Measurements from ENCODE around the gene PDZD8.

Gene PDZD8

GRCh38 chr10:117259279-117259678 lies 116.0 kb downstream of the PDZD8 start:
- no peaks in the 10 kb centered on the region for H3K36me3 ChIP-seq (replicated peaks; ENCODE audit: low read depth, low read length)
- H3K27ac ChIP-seq (ENCODE audit: low read length), result no peak overlapping the region
- H3K9ac ChIP-seq (ENCODE audit: low read length), result no peak overlapping the region
- H3K4me2 ChIP-seq (ENCODE audit: low read length), result no peak overlapping the region
- no peaks in the 10 kb centered on the region for H4K20me1 ChIP-seq (ENCODE audit: insufficient read depth, low read length)
- H3K27me3 ChIP-seq (ENCODE audit: low read depth, low read length), result no peaks in the 10 kb centered on the region; the same call in 1 of the 2 replicates
- H3K9me3 ChIP-seq (ENCODE audit: insufficient read depth, low read length), result no peaks in the 10 kb centered on the region
- H3K4me3 ChIP-seq (ENCODE audit: low read length), result no peak overlapping the region
- no peak overlapping the region for H2AFZ ChIP-seq (ENCODE audit: low read depth, low read length)
- H3K79me2 ChIP-seq (ENCODE audit: low read length), result no peaks in the 10 kb centered on the region
- no peak for TF ChIP-seq CTCF (IDR thresholded peaks at IDR 0.05; ENCODE audit: low read depth, low read length)
- TF ChIP-seq EZH2phosphoT487 (IDR thresholded peaks at IDR 0.05; ENCODE audit: low read depth), result no peak
- no peaks in the 10 kb centered on the region for H3K4me1 ChIP-seq (ENCODE audit: low read length)

- Histone ChIP-seq H3K27me3 (ENCODE audit: low read depth, low read length) (no peaks in the 10 kb centered on the region; the same call in 1 of the 2 replicates), H3K4me1 (ENCODE audit: low read length) (no peaks in the 10 kb centered on the region), H3K4me2 (ENCODE audit: low read length) (no peak overlapping the region), H3K9ac (ENCODE audit: low read length) (no peak overlapping the region), H3K36me3 (replicated peaks; ENCODE audit: low read depth, low read length) (no peaks in the 10 kb centered on the region), H3K4me3 (ENCODE audit: low read length) (no peak overlapping the region), H3K79me2 (ENCODE audit: low read length) (no peaks in the 10 kb centered on the region), H2AFZ (ENCODE audit: low read depth, low read length) (no peak overlapping the region), H4K20me1 (ENCODE audit: insufficient read depth, low read length) (no peaks in the 10 kb centered on the region), H3K27ac (ENCODE audit: low read length) (no peak overlapping the region), H3K9me3 (ENCODE audit: insufficient read depth, low read length) (no peaks in the 10 kb centered on the region)
- no peak for TF ChIP-seq EZH2phosphoT487 (IDR thresholded peaks at IDR 0.05; ENCODE audit: low read depth)
- TF ChIP-seq CTCF (IDR thresholded peaks at IDR 0.05; ENCODE audit: low read depth, low read length), result no peak
Measured at GRCh38 chr10:117257721-117258120, 117.5 kb downstream of the PDZD8 start.

GRCh38 chr10:117256910-117257309 lies 118.3 kb downstream of the PDZD8 start:
- Histone ChIP-seq H3K79me2 (ENCODE audit: low read length) (no peaks in the 10 kb centered on the region), H3K27ac (ENCODE audit: low read length) (no peak overlapping the region), H3K27me3 (ENCODE audit: low read depth, low read length) (no peaks in the 10 kb centered on the region; the same call in 1 of the 2 replicates), H3K4me1 (ENCODE audit: low read length) (no peaks in the 10 kb centered on the region), H4K20me1 (ENCODE audit: insufficient read depth, low read length) (no peaks in the 10 kb centered on the region), H2AFZ (ENCODE audit: low read depth, low read length) (no peak overlapping the region), H3K4me3 (ENCODE audit: low read length) (no peak overlapping the region), H3K9ac (ENCODE audit: low read length) (no peak overlapping the region), H3K36me3 (replicated peaks; ENCODE audit: low read depth, low read length) (no peaks in the 10 kb centered on the region), H3K4me2 (ENCODE audit: low read length) (no peak overlapping the region), H3K9me3 (ENCODE audit: insufficient read depth, low read length) (no peaks in the 10 kb centered on the region)
- TF ChIP-seq CTCF (IDR thresholded peaks at IDR 0.05; ENCODE audit: low read depth, low read length) (no peak), EZH2phosphoT487 (IDR thresholded peaks at IDR 0.05; ENCODE audit: low read depth) (no peak)

GRCh38 chr10:117255835-117256460 lies 119.3 kb downstream of the PDZD8 start:
- Histone ChIP-seq H3K27me3 (ENCODE audit: low read depth, low read length) (no peaks in the 10 kb centered on the region; the same call in 1 of the 2 replicates), H4K20me1 (ENCODE audit: insufficient read depth, low read length) (no peaks in the 10 kb centered on the region), H3K4me1 (ENCODE audit: low read length) (no peaks in the 10 kb centered on the region), H3K79me2 (ENCODE audit: low read length) (no peaks in the 10 kb centered on the region), H3K4me3 (ENCODE audit: low read length) (no peak overlapping the region), H3K27ac (ENCODE audit: low read length) (no peak overlapping the region), H2AFZ (ENCODE audit: low read depth, low read length) (no peak overlapping the region), H3K4me2 (ENCODE audit: low read length) (no peak overlapping the region), H3K9ac (ENCODE audit: low read length) (no peak overlapping the region), H3K36me3 (replicated peaks; ENCODE audit: low read depth, low read length) (no peaks in the 10 kb centered on the region), H3K9me3 (ENCODE audit: insufficient read depth, low read length) (no peaks in the 10 kb centered on the region)
- TF ChIP-seq CTCF (IDR thresholded peaks at IDR 0.05; ENCODE audit: low read depth, low read length) (no peak), EZH2phosphoT487 (IDR thresholded peaks at IDR 0.05; ENCODE audit: low read depth) (no peak)
